NCI-H1105 treated with DMSO at 0.1 percent for 48 hours (cell line): ENCODE data around the gene ARAP3.
"Not testable (repeated sequence)": the region's sequence is repeated elsewhere in the genome, so short reads cannot be mapped to it uniquely, and the experiment has no call there.

Experiments
- DNase-seq: peaks from one replicate; lab custom pipeline; 2025; lab: John Stamatoyannopoulos, UW

The ARAP3 gene, protein sequence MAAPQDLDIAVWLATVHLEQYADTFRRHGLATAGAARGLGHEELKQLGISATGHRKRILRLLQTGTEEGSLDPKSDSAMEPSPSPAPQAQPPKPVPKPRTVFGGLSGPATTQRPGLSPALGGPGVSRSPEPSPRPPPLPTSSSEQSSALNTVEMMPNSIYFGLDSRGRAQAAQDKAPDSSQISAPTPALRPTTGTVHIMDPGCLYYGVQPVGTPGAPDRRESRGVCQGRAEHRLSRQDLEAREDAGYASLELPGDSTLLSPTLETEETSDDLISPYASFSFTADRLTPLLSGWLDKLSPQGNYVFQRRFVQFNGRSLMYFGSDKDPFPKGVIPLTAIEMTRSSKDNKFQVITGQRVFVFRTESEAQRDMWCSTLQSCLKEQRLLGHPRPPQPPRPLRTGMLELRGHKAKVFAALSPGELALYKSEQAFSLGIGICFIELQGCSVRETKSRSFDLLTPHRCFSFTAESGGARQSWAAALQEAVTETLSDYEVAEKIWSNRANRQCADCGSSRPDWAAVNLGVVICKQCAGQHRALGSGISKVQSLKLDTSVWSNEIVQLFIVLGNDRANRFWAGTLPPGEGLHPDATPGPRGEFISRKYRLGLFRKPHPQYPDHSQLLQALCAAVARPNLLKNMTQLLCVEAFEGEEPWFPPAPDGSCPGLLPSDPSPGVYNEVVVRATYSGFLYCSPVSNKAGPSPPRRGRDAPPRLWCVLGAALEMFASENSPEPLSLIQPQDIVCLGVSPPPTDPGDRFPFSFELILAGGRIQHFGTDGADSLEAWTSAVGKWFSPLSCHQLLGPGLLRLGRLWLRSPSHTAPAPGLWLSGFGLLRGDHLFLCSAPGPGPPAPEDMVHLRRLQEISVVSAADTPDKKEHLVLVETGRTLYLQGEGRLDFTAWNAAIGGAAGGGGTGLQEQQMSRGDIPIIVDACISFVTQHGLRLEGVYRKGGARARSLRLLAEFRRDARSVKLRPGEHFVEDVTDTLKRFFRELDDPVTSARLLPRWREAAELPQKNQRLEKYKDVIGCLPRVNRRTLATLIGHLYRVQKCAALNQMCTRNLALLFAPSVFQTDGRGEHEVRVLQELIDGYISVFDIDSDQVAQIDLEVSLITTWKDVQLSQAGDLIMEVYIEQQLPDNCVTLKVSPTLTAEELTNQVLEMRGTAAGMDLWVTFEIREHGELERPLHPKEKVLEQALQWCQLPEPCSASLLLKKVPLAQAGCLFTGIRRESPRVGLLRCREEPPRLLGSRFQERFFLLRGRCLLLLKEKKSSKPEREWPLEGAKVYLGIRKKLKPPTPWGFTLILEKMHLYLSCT (N-terminal part only)

DNA sequence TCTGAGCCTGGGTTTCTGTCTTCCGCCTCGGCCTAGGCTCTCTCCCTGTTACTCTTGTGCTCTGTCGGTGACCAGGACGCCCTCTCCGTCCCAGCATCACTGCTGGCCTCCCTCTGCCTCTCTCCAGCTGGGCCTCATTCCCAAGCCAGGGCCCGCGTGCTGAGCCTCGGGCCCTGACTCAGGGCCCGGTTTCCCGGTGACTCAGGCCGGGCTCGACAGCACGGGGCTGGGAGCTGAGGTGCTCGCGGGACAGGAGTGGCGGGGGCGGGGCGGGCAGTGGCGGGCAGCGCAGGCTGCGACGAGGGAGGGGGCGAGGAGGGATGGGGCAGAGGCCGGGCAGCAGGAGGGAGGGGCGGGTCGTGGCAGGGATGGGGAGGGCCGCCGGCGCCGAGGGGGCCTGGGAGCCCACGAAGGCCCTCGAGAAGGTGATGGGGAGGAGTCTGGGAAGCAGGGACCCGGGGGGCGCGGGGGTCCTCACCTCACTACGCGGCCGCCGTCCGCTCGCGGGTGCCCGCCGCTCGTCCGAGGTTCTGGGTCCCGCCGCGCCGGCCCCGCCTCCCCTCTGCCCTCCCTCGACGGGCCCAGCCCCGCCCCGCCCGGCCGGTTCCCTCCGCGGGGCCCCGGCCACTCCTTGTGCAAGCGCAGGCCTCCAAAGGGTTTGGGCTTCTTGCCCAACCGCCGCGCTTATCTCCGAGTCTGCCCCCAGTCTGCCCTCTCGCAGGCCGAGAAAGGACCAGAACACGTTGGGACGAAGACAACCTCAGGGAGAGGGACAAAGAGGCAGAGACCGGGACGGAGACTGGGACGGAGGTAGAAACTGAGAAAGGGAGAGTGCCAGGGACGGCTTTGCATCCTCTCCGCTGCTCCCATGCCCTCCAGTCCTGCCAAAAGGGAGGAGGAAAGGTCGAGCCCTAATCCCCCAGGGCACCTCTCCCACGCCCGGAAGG, at the start of gene ARAP3:
TSS of gene ARAP3 (minus strand) at position 536 of the 947 bp plus-strand sequence. CDS start 1,744 bp downstream, outside the sequence.
- no peak for DNase-seq

GRCh38 chr5:141729387-141730006, 47.5 kb upstream of the ARAP3 start:
- DNase-seq: no peak

- DNase-seq: no peak
Observed at GRCh38 chr5:141725891-141726290, 43.9 kb upstream of the ARAP3 start.

DNA sequence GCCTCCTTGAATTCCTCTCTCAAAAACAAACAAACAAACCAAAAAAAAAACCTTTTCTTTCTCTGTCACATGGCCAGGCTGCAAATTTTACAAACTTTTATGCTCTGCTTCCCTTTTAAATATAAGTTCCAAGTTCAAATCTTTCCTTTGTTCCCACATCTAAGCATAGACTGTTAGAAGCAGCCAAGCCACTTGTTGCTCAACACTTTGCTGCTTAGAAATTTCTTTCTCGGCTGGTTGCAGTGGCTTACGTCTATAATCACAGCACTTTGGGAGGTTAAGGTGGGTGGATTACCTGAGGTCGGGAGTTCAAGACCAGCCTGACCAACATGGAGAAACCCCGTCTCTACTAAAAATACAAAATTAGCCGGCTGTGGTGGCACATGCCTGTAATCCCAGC, 43.1 kb upstream of the ARAP3 start:
- not testable (repeated sequence) for DNase-seq

- no peak for DNase-seq
Observed at GRCh38 chr5:141722266-141722665, 40.2 kb upstream of the ARAP3 start.

DNA sequence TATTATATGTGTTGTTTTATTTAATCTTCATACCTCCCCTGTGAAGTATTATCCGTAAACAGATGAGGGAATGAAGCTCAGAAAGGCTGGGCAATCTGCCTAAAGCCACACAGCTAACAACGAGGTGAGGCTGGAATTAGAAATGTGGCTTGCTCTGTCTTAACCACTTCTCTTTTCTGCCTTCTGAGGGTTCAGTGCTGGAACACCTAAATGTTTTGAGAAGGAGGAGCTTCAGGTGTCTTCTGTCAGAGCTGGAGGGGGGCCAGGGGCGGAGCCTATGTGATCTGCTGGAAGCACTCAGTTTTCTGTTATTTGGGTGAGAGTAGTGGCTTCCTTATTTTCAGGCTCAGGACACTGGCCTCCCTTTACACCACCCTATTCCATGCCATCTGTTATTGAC, 35.0 kb upstream of the ARAP3 start:
- no peak for DNase-seq

- DNase-seq: no peak
Observed at GRCh38 chr5:141716468-141716867, 34.4 kb upstream of the ARAP3 start.

GRCh38 chr5:141716009-141716408, 34.0 kb upstream of the ARAP3 start:
- no peak for DNase-seq

- no peak for DNase-seq
Observed at GRCh38 chr5:141715346-141715905, 33.4 kb upstream of the ARAP3 start.

DNA sequence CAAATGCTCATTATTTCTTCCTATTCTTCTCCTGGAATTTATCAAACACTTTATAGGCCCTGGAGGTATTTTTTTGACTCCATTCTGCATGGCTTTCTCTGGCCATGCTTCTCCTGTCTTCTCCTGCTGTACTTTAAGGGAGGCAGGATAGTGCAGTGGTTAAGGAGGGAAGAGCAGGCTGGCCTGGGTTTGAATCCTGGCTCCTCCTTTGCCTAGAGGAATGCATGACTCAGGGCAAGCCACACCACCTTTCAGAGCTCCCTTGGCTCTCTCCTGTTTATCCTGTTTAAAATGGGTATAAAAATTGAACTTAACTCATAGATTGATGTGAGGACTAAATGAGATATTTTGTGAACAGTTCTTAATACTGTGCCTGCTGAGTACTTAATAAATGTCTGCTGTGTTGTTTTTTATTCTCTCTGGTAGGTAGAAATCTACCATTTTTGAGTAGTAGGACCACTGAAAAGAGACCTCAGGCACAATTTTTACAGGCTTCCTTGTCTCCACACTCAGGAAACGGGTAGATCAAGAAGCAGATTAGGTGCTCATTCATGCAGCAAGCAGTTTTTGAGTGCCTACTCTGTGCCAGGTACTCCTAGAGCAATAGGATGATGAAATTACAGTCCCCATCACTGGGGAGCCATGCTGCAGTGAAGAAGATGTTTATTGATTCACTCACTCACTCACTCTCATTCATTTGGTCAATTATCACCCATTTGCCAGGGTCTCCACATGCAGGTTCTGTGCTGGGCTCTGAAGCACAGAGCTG, 32.7 kb upstream of the ARAP3 start:
- no peak for DNase-seq

- DNase-seq: no peak
Observed at GRCh38 chr5:141713616-141714309, 31.7 kb upstream of the ARAP3 start.

DNA sequence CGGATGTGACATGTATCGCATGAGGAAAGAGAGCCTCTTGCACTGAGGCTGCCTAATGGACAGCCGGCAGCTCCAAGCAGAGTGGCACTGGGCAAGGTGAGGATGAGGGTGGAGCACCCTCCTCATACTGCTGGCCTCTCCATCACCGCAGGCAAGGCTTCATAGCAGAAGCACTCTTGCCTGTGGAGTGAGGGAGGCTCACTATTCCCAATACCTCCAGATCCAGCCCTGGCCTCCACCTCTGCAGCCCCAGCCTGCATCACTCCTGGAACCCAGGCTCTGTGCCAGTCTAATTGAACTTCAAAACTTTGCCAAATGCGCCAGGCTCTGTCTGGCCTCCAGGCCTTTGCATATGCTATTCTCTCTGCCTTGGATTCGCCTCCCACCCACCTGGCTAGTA, 29.7 kb upstream of the ARAP3 start:
- DNase-seq: no peak

- DNase-seq: no peak
Observed at GRCh38 chr5:141709699-141710267, 27.8 kb upstream of the ARAP3 start.

- DNase-seq: no peak
Observed at GRCh38 chr5:141708016-141708415, 26.0 kb upstream of the ARAP3 start.

DNA sequence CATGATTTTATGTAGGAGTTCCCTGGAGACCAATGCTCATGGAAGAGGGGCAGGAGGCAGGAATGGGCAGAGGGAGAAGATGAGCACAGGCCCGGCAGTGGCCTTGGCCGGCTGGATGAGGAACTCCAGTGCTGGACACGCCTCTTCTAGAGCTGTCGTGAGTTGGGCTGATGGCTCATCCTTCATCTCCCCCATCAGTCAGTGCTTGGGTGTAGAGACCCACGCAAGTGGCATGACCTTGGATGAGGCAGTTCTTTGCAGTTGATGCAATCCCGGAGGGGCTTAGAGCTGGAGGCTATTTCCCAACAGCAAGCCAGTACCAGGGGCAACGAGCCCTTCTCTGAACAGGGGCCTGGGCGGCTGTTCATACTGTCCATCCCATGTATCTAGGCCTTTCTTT, 25.5 kb upstream of the ARAP3 start:
- DNase-seq: no peak

- DNase-seq: no peak
Observed at GRCh38 chr5:141706121-141706520, 24.1 kb upstream of the ARAP3 start.

DNA sequence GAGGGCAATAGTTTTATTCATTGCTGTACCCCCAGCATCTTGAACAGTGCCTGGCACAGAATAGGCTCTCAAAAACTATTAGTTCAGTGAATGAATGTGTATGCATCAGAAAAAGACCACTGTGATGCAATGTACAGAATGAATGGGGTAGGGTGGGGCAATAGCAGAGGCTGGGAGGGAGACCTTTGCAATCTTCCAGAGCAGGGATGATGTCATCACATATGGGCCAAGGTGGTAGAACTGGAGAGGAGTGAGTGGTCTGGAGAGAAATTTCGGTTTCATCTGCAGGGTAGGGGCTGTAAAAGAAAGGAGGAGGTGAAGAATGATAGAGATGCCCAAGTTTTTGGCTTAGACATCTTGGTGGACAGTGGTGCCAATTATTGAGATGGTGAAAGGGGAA, 23.4 kb upstream of the ARAP3 start:
- DNase-seq: no peak

DNA sequence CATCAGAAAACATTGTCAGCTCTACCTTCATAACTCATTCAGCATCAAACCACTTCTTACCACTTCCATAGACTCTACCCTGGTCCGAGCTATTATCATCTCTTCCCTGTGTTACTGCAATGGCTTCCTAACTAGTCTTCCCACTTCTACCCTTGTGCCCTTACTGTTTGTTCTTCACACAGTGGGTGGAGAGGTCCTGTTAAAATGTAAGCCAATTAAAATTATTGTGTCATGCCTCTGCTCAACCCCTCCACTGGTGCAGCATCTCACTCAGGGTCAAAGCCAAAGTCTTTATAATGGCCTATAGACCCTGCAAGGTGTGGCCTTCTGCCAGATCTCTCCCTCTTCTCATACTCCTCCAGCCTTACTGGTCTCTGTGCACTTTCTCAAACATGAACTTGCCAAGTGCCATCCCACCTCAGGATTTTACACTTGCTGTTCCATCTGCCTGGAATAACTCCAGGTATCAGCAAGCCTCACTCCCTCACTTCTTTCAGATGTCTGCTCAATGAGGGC, 22.8 kb upstream of the ARAP3 start:
- DNase-seq: no peak
